SU-DHL-6 (cell line): ENCODE results near the gene LAMA3.

Experiments
- H2AFZ ChIP-seq: fragments of 200-600 bp; sonication (generic); 2 replicates; pipeline ENCODE4 v1.6.1; 2014; ENCODE audit warnings: low read depth, mild to moderate bottlenecking, moderate library complexity, mixed read lengths, antibody characterized with exemption, low read length; ENCODE audit not compliant: severe bottlenecking
- H3F3A ChIP-seq: fragments of 200-600 bp; shearing (Covaris generic); 2 replicates; pipeline ENCODE4 v1.6.0; 2016; ENCODE audit warnings: antibody characterized with exemption, mild to moderate bottlenecking; ENCODE audit not compliant: insufficient read depth
- H3K27ac ChIP-seq: fragments of 200-600 bp; sonication (generic); 2 replicates; pipeline ENCODE4 v1.5.1; 2016; ENCODE audit warnings: low read depth, mild to moderate bottlenecking, low read length, moderate library complexity, mixed read lengths
- H3K27me3 ChIP-seq: fragments of 200-600 bp; sonication (generic), shearing (Covaris generic); 2 replicates; pipeline ENCODE4 v1.6.0; 2014; ENCODE audit warnings: mild to moderate bottlenecking, low read length
- H3K36me3 ChIP-seq: fragments of 200-600 bp; sonication (generic); 2 replicates; pipeline ENCODE4 v1.6.1; 2014; ENCODE audit warnings: mild to moderate bottlenecking, low read length, mixed read lengths
- H3K4me2 ChIP-seq: fragments of 300-600, 200-600 bp; shearing (Covaris generic), sonication (generic); 2 replicates; pipeline ENCODE4 v1.6.0; 2014; ENCODE audit warnings: low read length, low read depth, mild to moderate bottlenecking; ENCODE audit not compliant: poor library complexity, severe bottlenecking
- H3K4me3 ChIP-seq: fragments of 200-600 bp; sonication (generic); 2 replicates; pipeline ENCODE4 v1.5.1; 2014; ENCODE audit warnings: antibody characterized with exemption, low read length, mild to moderate bottlenecking, mixed read lengths; ENCODE audit not compliant: insufficient read depth, poor library complexity, severe bottlenecking
- H3K79me2 ChIP-seq: fragments of 200-600 bp; sonication (generic); 2 replicates; pipeline ENCODE4 v1.6.1; 2014; ENCODE audit warnings: mild to moderate bottlenecking, low read length, moderate library complexity; ENCODE audit not compliant: insufficient read depth
- H3K9ac ChIP-seq: fragments of 200-600 bp; sonication (generic); 2 replicates; pipeline ENCODE4 v1.7.0; 2014; ENCODE audit warnings: mild to moderate bottlenecking, low read length
- H3K9me2 ChIP-seq: fragments of 200-600 bp; sonication (generic); replicated peaks from 2 replicates; pipeline ENCODE4 v1.6.1; 2014; ENCODE audit warnings: low read length; ENCODE audit not compliant: insufficient read depth
- H3K9me3 ChIP-seq: fragments of 200-600 bp; sonication (generic); 2 replicates; pipeline ENCODE4 v1.6.1; 2014; ENCODE audit warnings: low read length, mixed read lengths; ENCODE audit not compliant: insufficient read depth
- H4K20me1 ChIP-seq: fragments of 200-600 bp; sonication (generic); 2 replicates; pipeline ENCODE4 v1.6.1; 2014; ENCODE audit warnings: low read depth, mild to moderate bottlenecking, antibody characterized with exemption, low read length, moderate library complexity, mixed read lengths
- EZH2phosphoT487 ChIP-seq: fragments of 200-600 bp; sonication (generic), shearing (Covaris generic); conservative IDR thresholded peaks from 2 replicates; pipeline ENCODE4 v1.6.1; 2018; ENCODE audit warnings: mild to moderate bottlenecking, antibody characterized with exemption, low read length, moderate library complexity, mixed read lengths
- TF ChIP-seq, protein P1 (sequence below): fragments of 200-600 bp; sonication (generic); IDR thresholded peaks from one replicate; pipeline ENCODE4 v1.5.1; 2017; ENCODE audit warnings: antibody characterized with exemption, mild to moderate bottlenecking, low read length, moderate library complexity; ENCODE audit not compliant: insufficient read depth, poor library complexity, severe bottlenecking

The LAMA3 gene

DNA sequence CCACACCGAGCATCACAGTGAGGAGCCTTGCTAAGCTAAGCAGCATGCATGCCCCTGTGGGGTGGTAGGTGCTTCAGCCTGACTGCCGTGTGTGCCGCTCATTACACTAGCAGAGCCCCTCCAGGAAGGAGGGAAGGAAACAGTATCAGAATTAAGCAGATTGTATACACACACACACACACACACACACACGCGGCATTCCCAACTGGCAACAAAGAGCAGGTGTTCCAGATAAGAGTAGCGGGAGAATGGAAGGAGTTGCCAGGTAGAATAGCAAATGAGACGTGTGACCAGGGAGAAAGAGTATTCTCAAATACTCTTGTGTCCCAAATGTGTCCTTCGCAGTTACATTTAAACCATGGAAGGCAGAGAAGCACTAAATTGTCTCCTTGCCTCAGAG is 277.7 kb downstream of the LAMA3 start:
- no peaks in the 10 kb centered on the region for H3F3A ChIP-seq
- H3K4me3 ChIP-seq: no peak overlapping the region
- H3K9me3 ChIP-seq: no peaks in the 10 kb centered on the region
- H3K4me2 ChIP-seq: no peak overlapping the region
- no peaks in the 10 kb centered on the region for H3K79me2 ChIP-seq
- H3K27me3 ChIP-seq: no peaks in the 10 kb centered on the region
- no peak for TF ChIP-seq EZH2phosphoT487
- TF ChIP-seq, protein P1, sequence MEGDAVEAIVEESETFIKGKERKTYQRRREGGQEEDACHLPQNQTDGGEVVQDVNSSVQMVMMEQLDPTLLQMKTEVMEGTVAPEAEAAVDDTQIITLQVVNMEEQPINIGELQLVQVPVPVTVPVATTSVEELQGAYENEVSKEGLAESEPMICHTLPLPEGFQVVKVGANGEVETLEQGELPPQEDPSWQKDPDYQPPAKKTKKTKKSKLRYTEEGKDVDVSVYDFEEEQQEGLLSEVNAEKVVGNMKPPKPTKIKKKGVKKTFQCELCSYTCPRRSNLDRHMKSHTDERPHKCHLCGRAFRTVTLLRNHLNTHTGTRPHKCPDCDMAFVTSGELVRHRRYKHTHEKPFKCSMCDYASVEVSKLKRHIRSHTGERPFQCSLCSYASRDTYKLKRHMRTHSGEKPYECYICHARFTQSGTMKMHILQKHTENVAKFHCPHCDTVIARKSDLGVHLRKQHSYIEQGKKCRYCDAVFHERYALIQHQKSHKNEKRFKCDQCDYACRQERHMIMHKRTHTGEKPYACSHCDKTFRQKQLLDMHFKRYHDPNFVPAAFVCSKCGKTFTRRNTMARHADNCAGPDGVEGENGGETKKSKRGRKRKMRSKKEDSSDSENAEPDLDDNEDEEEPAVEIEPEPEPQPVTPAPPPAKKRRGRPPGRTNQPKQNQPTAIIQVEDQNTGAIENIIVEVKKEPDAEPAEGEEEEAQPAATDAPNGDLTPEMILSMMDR: no peak
- no peaks in the 10 kb centered on the region for H3K36me3 ChIP-seq
- H2AFZ ChIP-seq: no peak overlapping the region
- no peaks in the 10 kb centered on the region for H4K20me1 ChIP-seq
- no peak overlapping the region for H3K9ac ChIP-seq
- H3K9me2 ChIP-seq: no peaks in the 10 kb centered on the region
- H3K27ac ChIP-seq: no peak overlapping the region

DNA sequence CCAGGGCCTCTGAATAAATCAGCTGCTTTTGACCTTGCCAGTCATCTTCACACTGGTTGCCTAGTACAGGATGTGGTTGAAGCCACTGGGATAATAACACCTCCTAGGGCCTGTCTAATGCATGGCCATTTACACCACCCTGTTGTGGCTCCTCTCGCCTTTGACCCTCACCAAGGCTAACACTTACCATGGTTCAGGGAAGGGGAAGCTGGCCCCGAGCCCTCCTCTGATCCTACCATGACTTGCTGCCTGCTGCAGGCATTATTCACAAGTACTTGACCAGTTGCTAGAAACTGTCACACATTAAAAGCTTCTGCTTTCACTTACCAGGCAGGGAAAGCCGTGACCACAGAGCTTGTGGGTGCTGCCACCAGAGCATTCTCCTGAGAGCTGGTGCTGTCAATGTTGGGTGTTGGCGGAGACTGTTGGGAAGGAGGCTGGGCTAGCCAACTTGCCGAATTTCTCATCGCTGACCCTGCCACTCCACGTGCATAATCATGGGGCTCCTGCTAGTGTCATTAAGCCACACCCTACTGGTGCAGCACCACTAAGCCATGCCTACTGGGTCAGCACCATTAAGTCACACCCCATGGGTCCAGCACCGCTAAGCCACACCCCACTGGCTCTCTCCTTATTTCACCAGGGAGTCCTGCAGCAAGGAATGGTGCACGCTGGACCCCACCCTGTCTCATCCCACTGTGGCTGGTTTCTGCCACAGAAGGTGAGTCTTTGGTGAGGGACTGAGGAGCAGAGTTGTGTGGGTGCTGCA is 278.3 kb downstream of the LAMA3 start:
- Histone ChIP-seq H3K4me3 (no peak overlapping the region), H3K4me2 (no peak overlapping the region), H3K36me3 (no peaks in the 10 kb centered on the region), H3K9ac (no peak overlapping the region), H3K9me3 (no peaks in the 10 kb centered on the region), H3K79me2 (no peaks in the 10 kb centered on the region), H3K27me3 (no peaks in the 10 kb centered on the region), H4K20me1 (no peaks in the 10 kb centered on the region), H3K27ac (no peak overlapping the region), H2AFZ (no peak overlapping the region), H3K9me2 (no peaks in the 10 kb centered on the region), H3F3A (no peaks in the 10 kb centered on the region)
- TF ChIP-seq, protein P1: no peak
- TF ChIP-seq EZH2phosphoT487: no peak

DNA sequence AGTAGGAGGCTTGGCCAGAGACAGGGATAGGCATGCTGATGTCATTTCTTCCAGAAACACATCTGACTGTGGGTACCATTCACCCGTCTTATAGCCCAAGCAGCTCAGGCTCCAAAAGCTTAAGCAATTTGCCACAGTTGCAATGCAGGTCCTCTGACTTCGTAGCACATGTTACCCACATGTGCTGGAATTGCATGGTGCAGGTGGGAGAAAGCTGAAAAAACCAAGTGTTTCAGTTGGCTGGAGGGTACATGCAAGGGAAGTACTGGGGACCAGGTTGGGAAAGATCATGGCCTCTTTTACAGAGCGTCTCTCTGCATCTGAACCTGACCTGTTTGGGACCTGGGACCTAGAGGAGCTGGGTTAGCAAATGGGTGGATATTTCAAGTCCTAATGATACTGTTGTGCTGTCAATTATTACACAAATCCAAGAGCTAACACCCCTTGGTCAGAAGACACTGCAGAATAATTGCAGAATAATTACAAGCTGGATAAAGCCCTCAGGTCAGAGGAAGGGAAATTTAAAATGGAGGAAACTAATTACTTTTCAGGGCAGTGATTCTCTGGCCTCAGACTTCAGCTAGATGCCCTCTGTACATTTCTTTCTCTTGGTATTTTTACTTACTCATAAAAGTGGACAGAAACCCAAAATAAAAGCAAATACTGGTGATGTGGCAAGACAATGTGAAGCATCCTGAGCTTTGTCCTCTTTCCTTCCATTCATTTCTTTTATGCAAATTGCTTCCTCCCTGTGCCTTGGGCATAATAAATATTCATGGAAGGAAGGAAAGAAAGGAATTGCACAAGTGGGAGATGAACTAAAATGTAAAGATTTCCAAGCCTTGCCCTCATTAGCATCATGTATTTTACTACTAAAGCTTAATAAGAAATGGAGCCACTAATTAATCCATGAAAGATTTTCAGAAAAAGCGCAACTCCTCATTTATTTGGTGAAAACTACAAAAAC is 279.7 kb downstream of the LAMA3 start:
- H3K27ac ChIP-seq: no peak overlapping the region
- no peaks in the 10 kb centered on the region for H3F3A ChIP-seq
- H3K79me2 ChIP-seq: no peaks in the 10 kb centered on the region
- H3K9ac ChIP-seq: no peak overlapping the region
- H3K27me3 ChIP-seq: no peaks in the 10 kb centered on the region
- H3K9me3 ChIP-seq: no peaks in the 10 kb centered on the region
- H3K4me2 ChIP-seq: no peak overlapping the region
- H4K20me1 ChIP-seq: no peaks in the 10 kb centered on the region
- no peak overlapping the region for H3K4me3 ChIP-seq
- H3K9me2 ChIP-seq: no peaks in the 10 kb centered on the region
- no peak overlapping the region for H2AFZ ChIP-seq
- no peaks in the 10 kb centered on the region for H3K36me3 ChIP-seq
- TF ChIP-seq, protein P1: no peak
- no peak for TF ChIP-seq EZH2phosphoT487
